HG03442 (cell line): ENCODE results near the gene GNAI1.
A peak's percentile ranks its signal among the peaks of the same experiment; 100 is the strongest.

Experiments used
- ATAC-seq: cut with Tn5 transposase; IDR thresholded peaks from one replicate; pipeline ENCODE4 v1.9.1; 2021; ENCODE audit warnings: mild to moderate bottlenecking, moderate library complexity; ENCODE audit not compliant: unreplicated experiment

The GNAI1 gene

DNA sequence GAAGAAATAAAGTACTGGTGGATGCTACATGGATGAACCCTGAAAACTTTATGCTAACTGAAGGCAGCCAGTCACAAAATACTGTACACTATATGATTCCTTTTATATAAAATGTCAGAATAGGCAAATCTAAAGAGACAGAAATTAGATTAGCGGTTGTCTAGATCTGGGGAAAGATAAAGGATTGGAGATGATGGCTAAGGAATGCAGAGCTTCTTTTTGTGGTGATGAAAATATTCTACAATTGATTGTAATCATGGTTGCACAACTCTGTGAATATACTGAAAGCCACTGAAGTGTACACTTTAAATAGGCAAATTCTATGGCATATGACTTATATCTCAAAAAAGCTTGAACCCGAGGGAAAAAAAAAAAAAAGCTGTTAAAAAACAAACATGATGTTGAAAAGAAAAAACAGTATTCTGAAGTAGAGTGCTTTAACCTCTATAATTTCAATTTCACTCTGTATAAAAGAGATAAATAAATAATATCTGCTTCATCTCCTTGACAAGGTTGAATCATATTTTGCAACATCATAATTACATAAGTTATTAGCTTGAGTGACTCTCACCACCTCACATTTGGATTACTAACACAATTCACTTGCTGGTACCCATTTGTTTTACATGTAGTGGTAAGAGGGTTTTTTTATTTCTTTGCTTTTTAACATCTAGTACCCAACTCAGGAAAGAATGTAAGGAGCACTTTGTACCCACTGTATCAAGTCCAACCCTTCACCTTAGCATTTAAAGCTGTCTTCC, 2.8 kb upstream of the GNAI1 start:
- no peak for ATAC-seq

GRCh38 chr7:80132594-80132993, 2.0 kb upstream of the GNAI1 start:
- ATAC-seq = no peak

DNA sequence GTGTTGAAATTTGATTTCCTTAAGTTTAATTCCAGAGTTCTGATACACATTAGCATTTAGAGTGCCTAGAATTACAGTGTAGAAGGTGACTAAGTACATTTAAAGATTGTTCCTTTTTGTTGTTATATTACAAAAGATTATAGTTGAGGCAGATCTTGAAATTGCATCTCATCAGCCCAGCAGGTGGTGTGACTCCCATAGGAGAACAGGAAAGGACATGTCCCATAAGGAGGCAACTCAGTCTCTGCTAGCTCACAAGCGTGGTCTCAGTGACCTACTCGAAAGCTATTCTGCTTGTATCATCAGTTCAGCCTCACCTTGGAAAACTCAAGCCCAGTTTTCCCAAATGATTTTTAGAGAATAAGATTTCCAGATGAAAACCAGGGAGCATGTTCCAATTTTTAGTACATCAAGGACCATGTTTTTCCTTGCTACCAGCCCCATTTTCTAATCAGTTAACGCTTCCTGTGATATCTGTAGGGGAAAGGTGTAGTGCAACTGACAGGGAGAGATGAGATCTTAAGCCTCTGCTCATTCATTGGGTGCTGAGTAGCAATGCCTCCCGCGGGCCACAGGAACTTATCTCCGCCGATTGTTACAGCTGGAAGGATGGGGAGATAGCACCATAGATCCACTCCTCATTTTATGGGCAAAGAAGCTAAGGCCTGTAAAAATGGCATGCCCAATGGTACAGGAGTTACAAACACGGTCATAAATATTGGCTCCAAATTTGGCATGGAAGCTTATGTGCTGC, 1.1 kb upstream of the GNAI1 start:
- no peak for ATAC-seq

GRCh38 chr7:80134115-80134535, 506 bp upstream of the GNAI1 start:
- no peak for ATAC-seq

GRCh38 chr7:80135309-80136104, 876 bp downstream of the GNAI1 start:
- ATAC-seq = no peak

- peak; percentile 60 for ATAC-seq
Measured at GRCh38 chr7:80136261-80137055, 1.8 kb downstream of the GNAI1 start.

GRCh38 chr7:80137410-80137809, 2.8 kb downstream of the GNAI1 start:
- ATAC-seq = no peak

DNA sequence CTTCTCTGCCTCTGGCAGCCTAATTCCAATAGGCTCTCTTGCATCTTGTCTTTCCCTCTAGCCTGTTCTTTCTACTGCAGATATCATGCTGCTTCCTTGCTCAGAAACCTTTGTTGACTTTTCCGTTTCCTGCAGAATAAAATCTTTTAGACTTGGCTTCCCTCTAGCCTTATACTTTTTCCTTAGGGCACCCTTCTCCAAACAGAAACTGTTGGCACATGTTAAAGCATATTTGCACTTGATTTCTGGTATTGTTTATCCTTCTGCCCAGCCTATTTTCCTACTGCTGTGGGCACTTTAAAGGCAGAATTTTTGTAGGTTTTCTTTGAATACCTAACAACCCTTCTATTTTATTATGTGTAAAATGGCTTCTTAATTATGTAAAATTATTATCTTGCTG, 4.6 kb downstream of the GNAI1 start:
- ATAC-seq = no peak

DNA sequence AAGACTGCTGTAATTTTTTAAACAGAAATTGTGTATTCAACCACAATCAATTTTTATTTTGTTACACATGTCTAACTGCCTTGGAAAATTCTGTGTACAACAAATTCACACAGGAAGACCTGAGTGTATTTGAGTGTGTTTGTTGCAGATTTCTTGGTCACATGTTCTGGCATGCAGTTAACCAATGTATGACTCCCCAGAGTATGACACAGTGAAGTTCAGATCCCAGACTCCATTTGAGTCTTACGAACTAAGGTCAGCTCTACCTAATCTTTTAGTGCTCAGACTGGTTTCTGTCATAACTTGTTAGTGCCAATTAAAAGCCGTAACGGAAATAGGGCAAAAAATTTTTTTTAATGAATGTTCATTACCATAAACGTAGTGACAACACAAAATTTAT, 5.8 kb downstream of the GNAI1 start:
- ATAC-seq = no peak

GRCh38 chr7:80141376-80141775, 6.7 kb downstream of the GNAI1 start:
- ATAC-seq = no peak

DNA sequence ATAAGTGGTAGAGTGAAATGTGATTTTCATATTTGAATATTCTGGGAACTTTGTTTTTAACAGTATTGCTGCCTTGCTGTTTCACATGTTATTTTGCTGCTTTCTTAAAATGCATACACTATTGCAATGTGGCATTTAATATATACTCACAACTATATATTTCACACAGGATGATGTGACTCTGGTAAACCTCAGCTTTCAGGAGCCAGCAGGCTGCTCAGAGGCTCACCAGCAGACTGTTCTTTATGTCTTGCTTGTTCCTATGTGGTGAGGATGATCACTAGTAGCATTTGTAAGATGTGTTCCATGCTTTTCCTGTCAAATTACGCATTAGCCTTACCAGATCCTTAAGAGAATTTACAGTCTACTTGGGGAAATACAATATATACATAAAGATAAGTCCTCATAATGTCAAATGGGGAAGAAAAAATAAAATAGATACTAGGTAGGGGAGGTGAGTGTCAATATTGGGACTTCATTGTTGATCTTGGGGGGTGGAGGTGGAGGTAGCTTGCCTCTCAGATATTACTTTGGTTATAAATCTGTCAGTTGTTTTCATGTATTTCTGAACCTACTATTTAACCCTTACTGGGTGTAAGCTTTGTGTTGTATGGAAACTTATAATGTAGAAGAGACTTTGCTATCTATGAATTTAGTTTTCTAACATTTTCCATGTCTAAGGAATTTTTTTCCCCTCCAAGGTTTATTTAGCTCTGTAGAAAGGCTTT, 8.4 kb downstream of the GNAI1 start:
- no peak for ATAC-seq

DNA sequence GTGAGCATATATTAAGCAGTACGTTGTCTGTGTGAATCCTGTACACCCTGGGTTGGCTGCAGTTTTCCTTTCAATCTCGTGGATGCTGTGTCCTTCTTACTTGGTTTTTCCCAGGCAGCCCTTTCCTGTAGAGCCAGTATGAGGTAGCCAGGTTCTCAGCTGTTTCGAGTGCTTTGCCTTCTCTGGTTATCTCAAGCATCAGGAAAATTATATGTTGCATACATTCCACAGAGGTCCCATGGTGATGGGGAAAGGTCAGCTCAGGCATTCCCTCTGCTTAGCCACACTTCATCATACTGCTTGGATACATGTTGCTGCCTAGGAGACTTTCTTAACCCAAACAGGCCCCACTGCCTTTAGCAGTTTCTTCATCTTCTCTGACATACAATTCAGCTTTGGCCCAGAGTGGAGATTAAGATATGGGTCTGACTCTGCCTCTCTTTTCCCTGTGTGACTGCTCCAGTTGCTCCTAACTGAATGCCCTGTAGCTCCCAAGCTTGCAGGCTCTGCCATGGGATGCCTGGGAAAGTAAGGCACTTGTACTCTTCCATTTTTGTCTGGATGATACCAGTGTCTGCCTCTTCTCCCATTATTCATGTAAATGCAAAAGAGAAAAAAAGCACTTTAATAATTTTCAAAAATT, 11.3 kb downstream of the GNAI1 start:
- no peak for ATAC-seq

DNA sequence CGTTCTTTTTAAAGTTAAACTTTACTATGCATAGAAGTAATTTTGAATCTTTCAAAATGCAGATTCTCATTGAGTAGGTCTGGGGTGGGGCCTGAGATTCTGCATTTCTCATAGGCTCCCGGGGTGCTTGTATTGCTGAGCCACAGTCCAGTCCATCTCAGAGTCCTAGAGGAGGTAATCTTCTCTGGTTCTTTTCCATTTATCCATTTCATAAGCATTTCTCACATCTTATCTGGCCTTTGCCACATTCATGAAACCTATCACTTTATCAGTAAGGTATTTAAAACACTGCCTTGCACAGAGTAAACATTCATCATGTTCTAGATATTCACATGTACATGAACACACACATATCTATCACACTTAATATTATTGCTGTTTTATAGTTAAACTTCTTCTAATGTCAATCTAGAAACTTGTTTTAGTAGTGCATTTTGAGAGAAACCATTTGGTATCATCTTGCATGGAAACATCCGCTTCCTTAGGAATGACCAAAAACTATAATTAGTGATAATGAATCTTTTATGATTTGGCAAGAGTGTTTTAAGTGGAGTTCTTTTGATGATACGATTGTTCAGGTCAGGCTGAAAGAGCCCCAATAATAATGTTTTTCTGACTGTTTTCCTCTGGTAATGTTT, 12.0 kb downstream of the GNAI1 start:
- ATAC-seq = no peak

- no peak for ATAC-seq
Measured at GRCh38 chr7:80147543-80148391, 13.1 kb downstream of the GNAI1 start.

DNA sequence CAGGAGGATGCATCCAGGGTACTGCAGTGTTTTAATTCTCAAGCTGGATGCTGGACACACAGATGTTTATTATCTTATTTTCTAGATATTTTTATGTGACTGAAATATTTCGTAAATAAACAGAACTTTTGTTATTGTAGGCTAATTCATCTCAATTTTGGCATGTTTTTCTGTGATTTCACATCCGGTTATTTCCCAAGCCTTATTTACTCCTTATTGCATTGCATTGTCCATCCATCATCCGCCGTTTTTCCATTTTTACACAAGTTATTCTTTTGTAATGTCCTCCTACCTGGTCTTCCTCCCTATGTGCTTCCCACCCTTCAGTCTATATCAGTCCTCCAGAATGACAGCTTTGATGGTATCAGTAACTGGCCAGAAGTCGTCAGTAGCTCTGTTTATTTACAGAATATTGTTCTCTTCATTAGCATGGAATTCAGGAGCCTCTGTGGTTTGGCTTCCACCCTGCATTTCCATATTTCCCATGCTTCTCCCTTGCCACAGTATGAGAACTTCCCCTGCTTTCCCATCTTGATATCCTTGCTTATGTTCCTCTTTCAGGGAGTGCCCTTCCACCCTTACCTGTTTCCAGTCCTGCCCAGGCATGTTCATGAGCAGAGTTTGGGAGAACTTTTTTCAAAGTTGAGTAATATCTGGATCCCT, 16.1 kb downstream of the GNAI1 start:
- no peak for ATAC-seq

DNA sequence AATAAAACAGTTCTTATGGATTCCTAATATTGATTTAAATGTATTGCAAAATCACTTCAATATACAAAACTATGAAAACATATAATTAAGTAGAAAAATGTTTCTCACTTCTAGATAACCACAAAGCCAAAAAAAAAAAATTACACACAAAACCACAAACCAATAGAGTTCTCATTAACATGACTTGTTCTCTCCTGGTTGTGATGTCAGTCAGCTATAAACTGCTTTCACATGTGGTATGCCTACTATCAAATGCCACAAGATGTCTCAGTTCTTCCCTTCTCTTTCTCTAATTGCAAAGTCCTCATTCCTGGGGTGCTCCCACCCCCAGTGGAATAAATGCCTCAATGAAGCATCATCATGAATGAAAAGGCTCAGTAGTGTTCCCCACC, 16.6 kb downstream of the GNAI1 start:
- ATAC-seq = peak; percentile 74

DNA sequence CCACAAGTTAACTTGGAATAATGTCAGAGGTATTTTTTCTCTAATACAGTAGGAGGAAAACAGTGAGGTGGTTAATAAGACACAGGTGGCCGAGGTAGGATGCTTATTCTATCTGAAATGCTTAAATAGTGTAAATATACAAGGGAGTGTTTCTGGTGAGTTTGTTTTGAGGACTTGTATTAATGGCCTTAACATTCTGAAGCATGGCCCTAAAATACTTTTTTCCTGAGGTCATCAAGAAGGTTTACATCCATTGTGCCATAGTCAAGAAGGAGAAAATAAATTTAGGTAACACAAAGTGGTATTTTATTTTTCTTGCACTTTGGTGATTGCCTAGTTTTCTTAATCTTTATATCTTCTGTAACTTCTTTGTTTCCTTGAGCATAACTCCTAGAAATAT, 18.8 kb downstream of the GNAI1 start:
- ATAC-seq = no peak
